ENCODE results near the gene ZBTB7C.

ZBTB7C gene

GRCh38 chr18:48158721-48159120 is 250.5 kb downstream of the ZBTB7C start:
- no peak for DNase-seq

GRCh38 chr18:48157956-48158355 is 251.2 kb downstream of the ZBTB7C start:
- no peak for DNase-seq

- DNase-seq: no peak
Measured at GRCh38 chr18:48155856-48156255, 253.3 kb downstream of the ZBTB7C start.

- DNase-seq: no peak
Measured at GRCh38 chr18:48154828-48155227, 254.4 kb downstream of the ZBTB7C start.

GRCh38 chr18:48153613-48154481 is 255.3 kb downstream of the ZBTB7C start:
- no peak for DNase-seq

GRCh38 chr18:48152549-48152948 is 256.6 kb downstream of the ZBTB7C start:
- DNase-seq: no peak

GRCh38 chr18:48151421-48152065 is 257.6 kb downstream of the ZBTB7C start:
- no peak for DNase-seq

GRCh38 chr18:48149020-48149685 is 260.0 kb downstream of the ZBTB7C start:
- DNase-seq: no peak

GRCh38 chr18:48142994-48143393 is 266.2 kb downstream of the ZBTB7C start:
- DNase-seq: no peak

GRCh38 chr18:48142353-48142752 is 266.8 kb downstream of the ZBTB7C start:
- DNase-seq: no peak

- DNase-seq: no peak
Measured at GRCh38 chr18:48140731-48141130, 268.5 kb downstream of the ZBTB7C start.

GRCh38 chr18:48139431-48140347 is 269.5 kb downstream of the ZBTB7C start:
- DNase-seq: no peak

- no peak for DNase-seq
Measured at GRCh38 chr18:48138660-48139430, 270.3 kb downstream of the ZBTB7C start.

- no peak for DNase-seq
Measured at GRCh38 chr18:48138210-48138609, 271.0 kb downstream of the ZBTB7C start.

GRCh38 chr18:48137374-48138081 is 271.7 kb downstream of the ZBTB7C start:
- no peak for DNase-seq

- DNase-seq: no peak
Measured at GRCh38 chr18:48136827-48137373, 272.3 kb downstream of the ZBTB7C start.

- DNase-seq: no peak
Measured at GRCh38 chr18:48136051-48136826, 272.9 kb downstream of the ZBTB7C start.

GRCh38 chr18:48135436-48135966 is 273.7 kb downstream of the ZBTB7C start:
- no peak for DNase-seq

- no peak for DNase-seq
Measured at GRCh38 chr18:48134609-48135008, 274.6 kb downstream of the ZBTB7C start.

All from midbrain (tissue), 1 donor.